ENCODE data around the gene TNS3.

Gene TNS3

DNA sequence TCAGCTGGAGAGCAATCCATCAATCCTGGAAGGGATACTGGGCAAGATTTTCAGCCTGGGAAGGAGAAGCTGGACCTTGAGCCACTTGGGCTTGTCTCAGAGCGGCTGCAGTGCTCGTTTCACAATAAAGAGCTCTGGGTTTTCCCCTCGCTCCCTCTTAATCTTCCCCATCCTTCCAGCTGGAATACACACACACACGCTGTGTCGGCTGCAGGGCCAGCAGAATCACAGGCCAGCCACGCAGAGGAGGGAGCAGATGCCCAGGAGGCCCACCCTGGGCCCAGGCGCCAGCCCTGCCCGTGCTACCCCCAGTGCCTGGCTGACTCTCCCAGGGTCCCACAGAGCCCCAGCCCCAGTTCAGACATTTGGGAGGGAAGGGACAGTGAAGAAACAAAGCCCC, 255.1 kb downstream of the TNS3 start:
- Histone ChIP-seq H3K4me2 (no peak overlapping the region), H3K4me3 (IDR thresholded peaks at IDR 0.05; ENCODE audit: insufficient read depth, low read depth, low read length) (no peak overlapping the region), H3K9ac (no peak overlapping the region), H3K4me1 (ENCODE audit: low read depth, poor library complexity, severe bottlenecking) (peaks cover 17% of the 10 kb centered on the region), H3K27me3 (ENCODE audit: insufficient read depth, low read depth) (no peaks in the 10 kb centered on the region), H3K79me2 (ENCODE audit: insufficient read depth, low read depth) (no peaks in the 10 kb centered on the region; the same call in 1 of the 2 replicates), H3K27ac (no peak overlapping the region), H2AFZ (ENCODE audit: low read depth) (no peak overlapping the region), H3K36me3 (ENCODE audit: insufficient read depth) (peaks cover 10% of the 10 kb centered on the region; the same call in 1 of the 2 replicates), H4K20me1 (ENCODE audit: insufficient read depth) (no peaks in the 10 kb centered on the region)
- TF ChIP-seq, protein P1, sequence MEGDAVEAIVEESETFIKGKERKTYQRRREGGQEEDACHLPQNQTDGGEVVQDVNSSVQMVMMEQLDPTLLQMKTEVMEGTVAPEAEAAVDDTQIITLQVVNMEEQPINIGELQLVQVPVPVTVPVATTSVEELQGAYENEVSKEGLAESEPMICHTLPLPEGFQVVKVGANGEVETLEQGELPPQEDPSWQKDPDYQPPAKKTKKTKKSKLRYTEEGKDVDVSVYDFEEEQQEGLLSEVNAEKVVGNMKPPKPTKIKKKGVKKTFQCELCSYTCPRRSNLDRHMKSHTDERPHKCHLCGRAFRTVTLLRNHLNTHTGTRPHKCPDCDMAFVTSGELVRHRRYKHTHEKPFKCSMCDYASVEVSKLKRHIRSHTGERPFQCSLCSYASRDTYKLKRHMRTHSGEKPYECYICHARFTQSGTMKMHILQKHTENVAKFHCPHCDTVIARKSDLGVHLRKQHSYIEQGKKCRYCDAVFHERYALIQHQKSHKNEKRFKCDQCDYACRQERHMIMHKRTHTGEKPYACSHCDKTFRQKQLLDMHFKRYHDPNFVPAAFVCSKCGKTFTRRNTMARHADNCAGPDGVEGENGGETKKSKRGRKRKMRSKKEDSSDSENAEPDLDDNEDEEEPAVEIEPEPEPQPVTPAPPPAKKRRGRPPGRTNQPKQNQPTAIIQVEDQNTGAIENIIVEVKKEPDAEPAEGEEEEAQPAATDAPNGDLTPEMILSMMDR (conservative IDR thresholded peaks at IDR 0.05; ENCODE audit: low read depth, low read length): no peak

DNA sequence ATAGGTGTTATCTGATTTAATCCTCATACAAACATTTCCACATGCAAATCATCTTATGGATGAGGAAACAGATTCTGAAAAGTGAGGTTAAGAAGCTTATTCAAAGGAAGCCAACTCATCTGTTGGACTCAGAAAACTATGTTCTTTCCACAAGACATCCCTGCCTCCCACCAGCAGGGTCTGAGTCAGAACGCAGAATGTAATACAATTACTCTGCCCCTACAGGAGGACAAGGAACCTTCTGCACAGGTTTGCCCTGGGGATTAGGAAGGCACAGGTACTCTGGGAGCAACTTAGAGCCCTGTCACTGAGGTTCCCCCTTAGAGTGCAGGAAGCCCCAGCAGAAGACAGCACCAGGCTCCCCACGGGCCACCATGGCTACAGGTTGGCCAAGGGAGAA, 255.7 kb downstream of the TNS3 start:
- no peak overlapping the region for H3K9ac ChIP-seq
- peaks cover 17% of the 10 kb centered on the region for H3K4me1 ChIP-seq (ENCODE audit: low read depth, poor library complexity, severe bottlenecking)
- TF ChIP-seq, protein P1 (conservative IDR thresholded peaks at IDR 0.05; ENCODE audit: low read depth, low read length): no peak
- H3K36me3 ChIP-seq (ENCODE audit: insufficient read depth): peaks cover 8% of the 10 kb centered on the region; the same call in 1 of the 2 replicates
- no peak overlapping the region for H2AFZ ChIP-seq (ENCODE audit: low read depth)
- H3K4me3 ChIP-seq (IDR thresholded peaks at IDR 0.05; ENCODE audit: insufficient read depth, low read depth, low read length): no peak overlapping the region
- no peak overlapping the region for H3K4me2 ChIP-seq
- H3K27ac ChIP-seq: no peak overlapping the region
- no peaks in the 10 kb centered on the region for H3K27me3 ChIP-seq (ENCODE audit: insufficient read depth, low read depth)
- no peaks in the 10 kb centered on the region for H4K20me1 ChIP-seq (ENCODE audit: insufficient read depth)
- H3K79me2 ChIP-seq (ENCODE audit: insufficient read depth, low read depth): no peaks in the 10 kb centered on the region; the same call in 1 of the 2 replicates

DNA sequence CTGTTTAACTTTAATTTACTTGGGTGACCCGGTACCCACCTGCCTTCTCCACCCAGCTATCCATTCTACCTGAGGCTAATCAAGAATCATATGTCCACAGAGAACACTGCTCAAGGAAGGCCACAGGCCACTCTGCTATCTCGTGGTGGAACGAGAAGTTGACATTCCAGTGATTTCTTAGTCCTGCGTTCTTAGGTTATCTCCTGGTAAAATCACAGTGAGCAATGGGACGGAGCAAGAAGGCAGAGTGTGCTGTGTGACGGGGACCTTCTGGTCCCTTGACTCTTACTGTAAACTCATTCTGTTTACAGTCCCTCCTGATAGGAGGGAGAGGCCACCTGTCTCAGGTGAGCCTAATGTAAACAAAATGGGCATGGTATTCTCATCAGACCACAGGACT, 256.6 kb downstream of the TNS3 start:
- H3K9ac ChIP-seq: no peak overlapping the region

DNA sequence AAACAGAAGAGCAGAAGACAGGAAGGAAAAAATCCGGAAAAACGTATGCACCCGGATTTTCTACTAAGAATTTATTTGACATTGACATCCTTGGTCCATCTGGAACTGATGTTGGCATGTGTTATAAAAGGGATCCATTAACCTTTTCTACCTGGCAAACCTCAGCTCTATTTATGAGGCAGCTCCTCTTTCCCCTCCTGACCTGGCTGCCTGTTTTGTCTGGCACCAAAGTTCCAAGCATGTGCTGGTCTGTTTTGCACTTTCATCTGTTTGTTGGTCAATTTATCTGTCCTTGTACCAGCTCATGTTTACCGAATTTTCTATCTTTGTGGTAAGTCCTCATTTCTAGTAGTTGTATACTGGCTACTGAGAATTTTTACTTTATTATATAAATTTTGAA, 258.0 kb downstream of the TNS3 start:
- Histone ChIP-seq H3K79me2 (ENCODE audit: insufficient read depth, low read depth) (no peaks in the 10 kb centered on the region; the same call in 1 of the 2 replicates), H2AFZ (ENCODE audit: low read depth) (no peak overlapping the region), H3K27ac (no peak overlapping the region), H3K4me2 (no peak overlapping the region), H4K20me1 (ENCODE audit: insufficient read depth) (no peaks in the 10 kb centered on the region), H3K9ac (no peak overlapping the region), H3K27me3 (ENCODE audit: insufficient read depth, low read depth) (no peaks in the 10 kb centered on the region), H3K4me3 (IDR thresholded peaks at IDR 0.05; ENCODE audit: insufficient read depth, low read depth, low read length) (no peak overlapping the region), H3K36me3 (ENCODE audit: insufficient read depth) (peaks cover 3% of the 10 kb centered on the region; the same call in 1 of the 2 replicates), H3K4me1 (ENCODE audit: low read depth, poor library complexity, severe bottlenecking) (peaks cover 17% of the 10 kb centered on the region)
- TF ChIP-seq, protein P1 (conservative IDR thresholded peaks at IDR 0.05; ENCODE audit: low read depth, low read length): no peak

More for the DNA sequence above, 256.6 kb downstream of the TNS3 start:
- no peak overlapping the region for H3K4me3 ChIP-seq (IDR thresholded peaks at IDR 0.05; ENCODE audit: insufficient read depth, low read depth, low read length)
- no peaks in the 10 kb centered on the region for H4K20me1 ChIP-seq (ENCODE audit: insufficient read depth)
- no peak overlapping the region for H2AFZ ChIP-seq (ENCODE audit: low read depth)
- no peaks in the 10 kb centered on the region for H3K27me3 ChIP-seq (ENCODE audit: insufficient read depth, low read depth)
- TF ChIP-seq, protein P1 (conservative IDR thresholded peaks at IDR 0.05; ENCODE audit: low read depth, low read length): no peak
- no peak overlapping the region for H3K4me2 ChIP-seq
- H3K79me2 ChIP-seq (ENCODE audit: insufficient read depth, low read depth): no peaks in the 10 kb centered on the region; the same call in 1 of the 2 replicates
- no peak overlapping the region for H3K27ac ChIP-seq
- peaks cover 17% of the 10 kb centered on the region for H3K4me1 ChIP-seq (ENCODE audit: low read depth, poor library complexity, severe bottlenecking)
- H3K36me3 ChIP-seq (ENCODE audit: insufficient read depth): peaks cover 10% of the 10 kb centered on the region; the same call in 1 of the 2 replicates

Data from KMS-11 (cell line).